HUES48 (cell line): ENCODE measurements around the gene SETMAR.
"Not testable (repeated sequence)": the region's sequence is repeated elsewhere in the genome, so short reads cannot be mapped to it uniquely, and the experiment has no call there.

Experiments
- H3K27ac ChIP-seq: one replicate; pipeline ENCODE4 v1.7.0; 2013; ENCODE audit warnings: low read depth, low read length, inconsistent platforms
- H3K27me3 ChIP-seq: 2 replicates; pipeline ENCODE4 v1.6.1; 2013; ENCODE audit warnings: mild to moderate bottlenecking, low read length; ENCODE audit not compliant: control insufficient read depth, insufficient read depth
- H3K36me3 ChIP-seq: 2 replicates; pipeline ENCODE4 v1.6.1; 2013; ENCODE audit warnings: low read length; ENCODE audit not compliant: control insufficient read depth, insufficient read depth
- H3K4me1 ChIP-seq: 2 replicates; pipeline ENCODE4 v1.6.1; 2013; ENCODE audit warnings: mild to moderate bottlenecking, low read length; ENCODE audit not compliant: control insufficient read depth, insufficient read depth
- H3K4me3 ChIP-seq: 2 replicates; pipeline ENCODE4 v1.5.1; 2013; ENCODE audit warnings: mild to moderate bottlenecking, low read depth, low read length
- H3K9ac ChIP-seq: 2 replicates; pipeline ENCODE4 v1.6.1; 2013; ENCODE audit warnings: mild to moderate bottlenecking, low read depth, low read length, moderate library complexity
- H3K9me3 ChIP-seq: 2 replicates; pipeline ENCODE4 v1.6.1; 2013; ENCODE audit warnings: low read length; ENCODE audit not compliant: control insufficient read depth, insufficient read depth

SETMAR gene

DNA sequence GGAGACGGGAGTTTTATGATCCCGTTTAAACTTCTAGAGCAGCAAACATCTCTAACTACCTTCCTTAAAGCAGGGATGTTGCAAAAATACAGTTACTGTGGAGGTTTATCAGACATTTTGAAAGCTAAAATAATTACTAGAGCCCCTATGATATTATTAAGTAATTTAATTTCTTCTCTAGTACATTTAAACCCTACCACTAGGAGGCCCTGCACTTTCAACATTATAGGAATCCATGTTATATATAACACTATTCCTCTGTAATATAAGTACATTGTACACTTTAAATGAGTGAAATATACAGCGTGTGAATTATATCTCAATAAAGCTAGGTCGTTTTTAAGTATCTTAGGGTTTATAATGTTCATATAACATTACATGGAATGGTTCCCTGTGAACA is 11.5 kb downstream of the SETMAR start:
- Histone ChIP-seq H3K27ac (no peak overlapping the region), H3K36me3 (peaks cover 25% of the 10 kb centered on the region), H3K4me1 (peaks cover 13% of the 10 kb centered on the region), H3K27me3 (no peaks in the 10 kb centered on the region), H3K4me3 (no peak overlapping the region), H3K9ac (no peak overlapping the region), H3K9me3 (no peaks in the 10 kb centered on the region)

DNA sequence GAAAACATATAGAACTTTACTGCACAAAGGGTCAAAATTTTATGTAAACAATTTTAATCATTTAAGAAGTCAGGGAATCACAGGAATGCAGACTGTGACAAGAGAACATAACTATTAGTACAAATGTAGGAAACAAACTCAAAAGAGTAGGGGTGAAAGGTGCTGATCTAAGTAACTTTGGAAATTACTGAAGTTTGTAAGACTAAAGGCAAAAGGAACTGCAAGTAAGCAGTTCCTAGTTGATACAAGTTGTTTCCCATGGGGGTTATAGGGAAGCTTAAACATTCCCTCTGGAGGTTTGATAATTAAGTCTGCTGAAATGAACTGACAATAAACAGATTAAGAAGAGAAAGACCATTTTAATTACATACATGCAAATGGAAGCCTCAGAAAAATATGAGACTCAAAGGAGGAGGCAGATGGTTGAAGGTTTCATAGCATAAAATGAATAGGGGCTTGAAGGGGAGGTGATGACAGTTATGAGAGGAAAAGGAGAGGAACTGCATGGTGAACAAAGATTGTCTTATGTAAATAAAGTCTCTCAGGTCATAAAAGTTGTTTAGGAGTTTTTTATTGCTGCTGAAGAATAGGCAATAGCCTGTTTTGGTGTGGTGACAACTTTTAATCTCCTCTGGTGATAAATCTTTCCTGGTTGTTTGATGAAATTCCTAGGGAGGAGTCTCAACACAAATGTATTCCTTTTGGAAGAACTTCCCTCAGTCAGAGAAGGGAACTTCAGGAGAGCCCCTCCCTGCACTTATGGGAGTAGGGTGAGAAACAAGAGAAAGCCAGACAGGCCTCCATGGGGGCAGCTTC is 17.1 kb downstream of the SETMAR start:
- no peaks in the 10 kb centered on the region for H3K9me3 ChIP-seq
- no peak overlapping the region for H3K27ac ChIP-seq
- no peak overlapping the region for H3K9ac ChIP-seq
- H3K36me3 ChIP-seq: peaks cover 10% of the 10 kb centered on the region
- no peaks in the 10 kb centered on the region for H3K27me3 ChIP-seq
- no peak overlapping the region for H3K4me3 ChIP-seq
- H3K4me1 ChIP-seq: peaks cover 3% of the 10 kb centered on the region; the same call in 1 of the 2 replicates

DNA sequence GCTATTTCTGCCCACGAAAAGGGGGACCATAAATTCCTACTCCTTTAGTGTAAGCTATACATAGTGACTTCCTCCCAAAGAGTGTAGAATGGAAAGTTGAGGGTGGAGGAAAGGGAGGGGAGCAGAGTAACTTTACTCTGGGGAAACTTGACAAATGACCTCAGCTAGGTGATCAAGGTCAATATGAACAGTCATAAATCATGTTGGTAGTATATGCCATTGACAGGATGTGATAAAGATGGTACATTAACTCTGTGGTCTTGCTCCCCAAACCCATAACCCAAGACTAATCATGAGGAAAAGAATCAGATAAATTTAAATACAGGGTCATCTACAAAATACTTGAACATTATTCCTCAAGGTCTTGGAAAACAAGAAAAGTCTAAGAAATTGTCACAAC is 18.6 kb downstream of the SETMAR start:
- Histone ChIP-seq H3K27me3 (no peaks in the 10 kb centered on the region), H3K4me1 (peaks cover 3% of the 10 kb centered on the region; the same call in 1 of the 2 replicates), H3K27ac (no peak overlapping the region), H3K9ac (no peak overlapping the region), H3K9me3 (no peaks in the 10 kb centered on the region), H3K36me3 (peaks cover 6% of the 10 kb centered on the region; the same call in 1 of the 2 replicates), H3K4me3 (no peak overlapping the region)

DNA sequence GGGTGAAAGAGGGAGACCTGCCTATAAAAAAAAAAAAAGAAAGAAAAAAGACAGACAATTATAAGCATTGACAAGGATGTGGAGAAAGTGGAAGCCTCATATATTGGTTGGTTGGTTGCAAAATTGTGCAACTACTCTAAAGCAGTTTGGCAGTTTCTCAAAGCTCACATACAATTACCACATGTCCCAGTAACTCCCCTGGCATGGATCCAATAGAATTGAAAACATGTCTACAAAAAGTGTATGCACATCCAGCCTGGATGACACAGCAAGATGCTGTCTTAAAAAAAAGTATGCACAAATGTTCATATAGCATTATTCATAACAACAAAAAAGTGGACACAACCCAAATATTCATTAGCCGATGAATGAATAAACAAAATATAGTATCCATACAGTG is 19.5 kb downstream of the SETMAR start:
- no peaks in the 10 kb centered on the region for H3K27me3 ChIP-seq
- H3K27ac ChIP-seq: no peak overlapping the region
- peaks cover 3% of the 10 kb centered on the region; the same call in 1 of the 2 replicates for H3K4me1 ChIP-seq
- H3K9me3 ChIP-seq: peaks cover 5% of the 10 kb centered on the region; the same call in 1 of the 2 replicates
- no peak overlapping the region for H3K9ac ChIP-seq
- no peak overlapping the region for H3K4me3 ChIP-seq
- no peaks in the 10 kb centered on the region for H3K36me3 ChIP-seq

DNA sequence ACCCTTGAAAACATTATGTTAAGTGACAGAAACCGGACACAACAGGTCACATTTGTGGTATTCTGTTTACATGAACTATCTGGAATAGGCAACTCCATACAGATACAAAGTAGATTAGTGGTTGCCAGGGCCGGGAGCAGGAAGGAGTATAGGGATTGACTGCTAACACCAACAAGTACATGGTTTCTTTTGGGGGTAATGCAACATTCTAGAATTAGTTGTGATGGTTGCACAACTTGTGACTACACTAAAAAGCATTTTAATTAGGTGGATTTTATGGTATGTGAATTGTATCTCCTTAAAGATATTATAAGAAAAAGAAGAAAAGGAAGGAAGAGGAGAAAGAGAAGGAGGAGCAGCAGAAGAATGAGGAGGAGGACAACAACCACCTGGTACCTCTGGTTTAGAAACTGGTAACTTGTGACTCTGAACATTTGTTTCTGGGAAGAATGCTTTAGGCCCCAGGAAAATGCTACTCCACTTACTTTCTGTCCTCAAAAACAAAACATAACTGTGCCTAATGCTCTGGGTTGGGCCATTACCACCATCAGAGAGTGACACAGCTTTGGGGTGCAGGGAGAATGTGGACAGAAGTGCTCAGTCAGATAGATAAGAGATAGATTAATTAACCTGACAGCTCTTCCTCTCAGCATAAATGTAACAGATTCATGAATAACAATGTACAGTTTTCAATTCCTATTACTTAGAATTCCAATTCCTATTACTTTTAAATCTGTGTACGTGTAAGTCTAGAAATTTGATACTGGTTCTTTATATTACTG is 20.3 kb downstream of the SETMAR start:
- H3K36me3 ChIP-seq: no peaks in the 10 kb centered on the region
- H3K4me3 ChIP-seq: no peak overlapping the region
- peaks cover 7% of the 10 kb centered on the region; the same call in 1 of the 2 replicates for H3K9me3 ChIP-seq
- H3K9ac ChIP-seq: no peak overlapping the region
- no peak overlapping the region for H3K27ac ChIP-seq
- H3K4me1 ChIP-seq: peaks cover 3% of the 10 kb centered on the region; the same call in 1 of the 2 replicates
- H3K27me3 ChIP-seq: no peaks in the 10 kb centered on the region

DNA sequence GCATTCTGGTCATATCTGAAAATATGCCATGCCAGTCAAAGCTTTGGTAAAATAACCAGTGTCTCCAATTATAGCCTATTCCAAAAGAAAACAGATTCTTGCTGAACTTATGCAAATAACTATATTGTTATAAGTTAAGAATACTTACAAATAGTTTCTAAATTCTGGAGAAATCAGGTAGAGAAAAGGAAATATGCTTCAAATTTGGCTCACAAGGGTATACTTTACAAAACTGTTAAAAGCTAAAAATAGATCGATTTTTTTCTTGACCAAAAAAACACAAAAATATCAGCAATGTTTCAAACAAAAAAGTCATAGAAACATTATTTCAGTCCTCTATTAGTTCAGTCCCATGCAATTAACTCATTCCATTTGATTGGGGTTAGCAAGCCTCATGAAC is 23.7 kb downstream of the SETMAR start:
- H3K27me3 ChIP-seq: no peaks in the 10 kb centered on the region
- peaks cover 7% of the 10 kb centered on the region; the same call in 1 of the 2 replicates for H3K9me3 ChIP-seq
- no peak overlapping the region for H3K4me3 ChIP-seq
- H3K27ac ChIP-seq: no peak overlapping the region
- H3K36me3 ChIP-seq: no peaks in the 10 kb centered on the region
- H3K4me1 ChIP-seq: peaks cover 6% of the 10 kb centered on the region; the same call in 1 of the 2 replicates
- no peak overlapping the region for H3K9ac ChIP-seq

DNA sequence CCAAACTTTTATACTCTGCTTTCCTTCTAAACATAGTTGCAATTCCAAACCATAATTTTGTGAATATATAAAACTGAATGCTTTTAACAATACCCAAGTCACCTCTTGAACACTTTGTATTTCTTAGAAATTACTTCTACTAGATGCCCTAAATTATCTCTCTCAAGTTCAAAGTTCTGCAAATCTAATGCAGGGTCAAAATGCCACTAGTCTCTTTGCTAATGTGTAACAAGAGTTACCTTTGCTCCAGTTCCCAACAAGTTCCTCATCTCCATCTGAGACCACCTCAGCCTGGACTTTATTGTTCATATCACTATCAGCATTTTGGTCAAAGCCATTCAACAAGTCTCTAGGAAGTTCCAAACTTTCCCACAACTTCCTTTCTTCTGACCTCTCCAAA is 26.6 kb downstream of the SETMAR start:
- H3K4me1 ChIP-seq: peaks cover 15% of the 10 kb centered on the region
- not testable (repeated sequence) for H3K36me3 ChIP-seq, H3K27ac ChIP-seq, H3K27me3 ChIP-seq, H3K9ac ChIP-seq, H3K9me3 ChIP-seq, H3K4me3 ChIP-seq

DNA sequence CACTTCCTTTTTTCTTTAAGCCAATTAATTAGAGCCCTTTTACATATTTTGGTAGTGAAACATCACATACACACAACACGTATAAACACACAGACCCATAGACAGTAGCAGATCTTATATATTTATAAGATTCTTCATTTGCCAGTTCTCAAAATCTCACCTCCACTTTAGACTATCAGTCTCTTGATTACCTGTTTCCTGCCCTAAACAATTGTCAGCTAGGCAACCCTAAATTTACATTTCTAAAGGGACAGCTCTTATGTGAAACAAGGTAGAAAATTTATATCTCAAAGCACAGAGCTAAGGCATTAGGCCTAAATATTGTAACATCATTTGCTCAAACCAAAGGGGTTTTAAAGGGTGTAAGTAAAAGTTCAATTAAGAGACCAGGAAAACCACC is 28.9 kb downstream of the SETMAR start:
- no peak overlapping the region for H3K9ac ChIP-seq
- H3K9me3 ChIP-seq: peaks cover 4% of the 10 kb centered on the region; the same call in 1 of the 2 replicates
- H3K4me3 ChIP-seq: no peak overlapping the region
- no peaks in the 10 kb centered on the region for H3K36me3 ChIP-seq
- no peak overlapping the region for H3K27ac ChIP-seq
- H3K4me1 ChIP-seq: peaks cover 29% of the 10 kb centered on the region
- no peaks in the 10 kb centered on the region for H3K27me3 ChIP-seq

DNA sequence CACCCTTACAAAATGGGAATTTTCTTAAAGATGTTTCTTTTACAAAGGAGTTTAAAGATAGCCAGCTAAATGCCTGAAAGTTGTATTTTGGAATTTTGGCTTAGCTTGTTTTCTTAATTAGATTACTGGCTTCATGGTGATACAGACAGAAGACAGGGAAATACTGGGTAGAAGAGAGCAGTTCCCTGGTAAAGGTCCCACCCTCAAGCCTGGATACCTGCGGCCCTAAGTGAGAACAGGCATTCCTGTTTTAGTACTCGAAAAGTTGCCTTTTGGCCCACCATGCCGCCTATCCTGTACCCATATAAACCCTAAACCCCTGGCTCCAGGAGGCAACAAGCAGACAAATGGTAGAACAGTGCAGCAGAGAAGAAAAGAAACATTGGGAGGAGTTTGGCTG is 29.4 kb downstream of the SETMAR start:
- H3K27me3 ChIP-seq: no peaks in the 10 kb centered on the region
- 0 out of 2 replicates have a peak, but pooled peaks cover 2% of the 10 kb centered on the region for H3K9me3 ChIP-seq
- H3K4me3 ChIP-seq: no peak overlapping the region
- no peak overlapping the region for H3K27ac ChIP-seq
- H3K36me3 ChIP-seq: no peaks in the 10 kb centered on the region
- peaks cover 29% of the 10 kb centered on the region for H3K4me1 ChIP-seq
- no peak overlapping the region for H3K9ac ChIP-seq

DNA sequence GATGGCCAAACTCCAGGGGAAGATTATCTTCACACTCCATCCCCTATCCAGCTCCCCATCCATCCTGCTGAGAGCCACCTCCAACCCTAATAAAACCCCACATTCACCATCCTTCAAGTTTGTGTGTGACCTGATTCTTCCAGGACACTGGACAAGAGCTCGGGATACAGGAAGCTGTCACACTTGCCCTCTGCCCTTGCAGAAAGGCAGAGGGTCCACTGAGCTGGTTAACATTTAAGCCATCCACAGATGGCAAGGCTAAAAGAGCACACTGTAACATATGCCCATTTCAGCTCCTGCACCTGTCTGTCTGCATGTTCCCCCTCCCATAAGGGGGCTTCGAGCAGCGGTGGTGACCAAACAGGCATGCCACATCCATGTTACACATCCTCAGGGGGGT is 29.8 kb downstream of the SETMAR start:
- Histone ChIP-seq H3K4me3 (no peak overlapping the region), H3K9me3 (no peaks in the 10 kb centered on the region), H3K36me3 (no peaks in the 10 kb centered on the region), H3K27me3 (no peaks in the 10 kb centered on the region), H3K9ac (no peak overlapping the region), H3K27ac (no peak overlapping the region), H3K4me1 (peaks cover 29% of the 10 kb centered on the region)

DNA sequence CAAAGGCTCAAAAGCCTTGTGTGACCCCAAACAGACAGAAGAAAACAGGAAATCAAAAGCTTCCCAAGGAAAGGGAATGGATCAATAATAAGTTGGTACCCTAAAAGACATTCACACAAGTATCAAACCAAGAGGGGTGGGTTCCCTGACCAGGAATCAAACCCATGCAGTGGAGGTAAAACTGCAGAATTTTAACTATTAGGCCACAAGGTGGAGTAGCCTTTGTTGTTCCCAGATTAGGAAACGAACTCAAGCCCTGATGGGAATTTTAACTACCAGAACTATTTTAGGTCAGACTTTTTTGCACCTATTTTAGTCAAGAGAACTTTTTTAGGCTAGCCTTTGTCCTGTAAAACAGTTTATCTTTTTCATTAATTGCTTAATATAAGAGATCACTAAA is 31.4 kb downstream of the SETMAR start:
- peaks cover 29% of the 10 kb centered on the region for H3K4me1 ChIP-seq
- no peak overlapping the region for H3K4me3 ChIP-seq
- no peaks in the 10 kb centered on the region for H3K36me3 ChIP-seq
- no peak overlapping the region for H3K9ac ChIP-seq
- no peaks in the 10 kb centered on the region for H3K27me3 ChIP-seq
- no peaks in the 10 kb centered on the region for H3K9me3 ChIP-seq
- no peak overlapping the region for H3K27ac ChIP-seq
